ENCODE data around the gene WDR20. TPM values are rescaled to one million over a fixed set of nuclear protein-coding genes. Genes with fewer than 3 reads are reported as not detected.

The WDR20 gene
- total RNA-seq, 3 donors from 2014 or later: 19.5 to 42.0 (median 24.6) TPM

DNA sequence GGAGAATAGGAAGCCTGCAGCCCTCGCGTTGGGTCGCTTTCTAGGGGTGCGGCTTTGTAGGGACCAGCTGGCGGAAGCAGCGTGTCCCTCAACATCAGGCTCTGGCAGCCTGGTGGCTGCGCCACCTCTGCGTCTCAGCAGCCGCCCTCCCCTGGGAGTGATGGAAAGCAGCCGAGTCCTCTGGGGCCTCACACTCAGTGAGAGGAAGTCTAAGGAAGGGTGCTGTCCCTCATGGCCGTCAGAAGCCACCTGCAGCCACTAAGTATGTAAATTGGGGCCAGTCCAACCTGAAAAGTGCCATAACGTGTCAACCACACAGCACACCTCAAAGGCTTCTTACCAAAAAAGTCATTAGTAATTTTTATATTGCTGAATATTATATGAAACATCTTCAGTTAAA lies 80.3 kb downstream of the WDR20 start:
- Histone ChIP-seq H3K27me3 (no peaks in the 10 kb centered on the region), H3K4me1 (no peaks in the 10 kb centered on the region), H3K9me3 (no peaks in the 10 kb centered on the region), H3K4me3 (no peak overlapping the region), H3K36me3 (no peaks in the 10 kb centered on the region), H3K27ac (no peak overlapping the region)
- TF ChIP-seq POLR2AphosphoS5 (IDR thresholded peaks at IDR 0.05) (no peak), POLR2A (IDR thresholded peaks at IDR 0.05) (no peak)
- TF ChIP-seq, protein P1, sequence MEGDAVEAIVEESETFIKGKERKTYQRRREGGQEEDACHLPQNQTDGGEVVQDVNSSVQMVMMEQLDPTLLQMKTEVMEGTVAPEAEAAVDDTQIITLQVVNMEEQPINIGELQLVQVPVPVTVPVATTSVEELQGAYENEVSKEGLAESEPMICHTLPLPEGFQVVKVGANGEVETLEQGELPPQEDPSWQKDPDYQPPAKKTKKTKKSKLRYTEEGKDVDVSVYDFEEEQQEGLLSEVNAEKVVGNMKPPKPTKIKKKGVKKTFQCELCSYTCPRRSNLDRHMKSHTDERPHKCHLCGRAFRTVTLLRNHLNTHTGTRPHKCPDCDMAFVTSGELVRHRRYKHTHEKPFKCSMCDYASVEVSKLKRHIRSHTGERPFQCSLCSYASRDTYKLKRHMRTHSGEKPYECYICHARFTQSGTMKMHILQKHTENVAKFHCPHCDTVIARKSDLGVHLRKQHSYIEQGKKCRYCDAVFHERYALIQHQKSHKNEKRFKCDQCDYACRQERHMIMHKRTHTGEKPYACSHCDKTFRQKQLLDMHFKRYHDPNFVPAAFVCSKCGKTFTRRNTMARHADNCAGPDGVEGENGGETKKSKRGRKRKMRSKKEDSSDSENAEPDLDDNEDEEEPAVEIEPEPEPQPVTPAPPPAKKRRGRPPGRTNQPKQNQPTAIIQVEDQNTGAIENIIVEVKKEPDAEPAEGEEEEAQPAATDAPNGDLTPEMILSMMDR (IDR thresholded peaks at IDR 0.05): no peak
- DNase-seq (ENCODE audit: low spot score in 2 of 2): no peak
- intact Hi-C loops (cut with DNase I; ENCODE audit: low total_unique reads): no loop called here

- intact Hi-C loops (cut with DNase I; ENCODE audit: low total_unique reads): no loop called here
- no peaks in the 10 kb centered on the region for H3K36me3 ChIP-seq
- no peak overlapping the region for H3K4me3 ChIP-seq
- TF ChIP-seq, protein P1 (IDR thresholded peaks at IDR 0.05): no peak
- TF ChIP-seq POLR2AphosphoS5 (IDR thresholded peaks at IDR 0.05) (no peak), POLR2A (IDR thresholded peaks at IDR 0.05) (no peak)
- H3K9me3 ChIP-seq: no peaks in the 10 kb centered on the region
- H3K27me3 ChIP-seq: no peaks in the 10 kb centered on the region
- no peaks in the 10 kb centered on the region for H3K4me1 ChIP-seq
- DNase-seq (ENCODE audit: low spot score in 2 of 2): no peak
- peak overlapping the region in 1 of 2 donors; percentile 38 for H3K27ac ChIP-seq
Measured at GRCh38 chr14:102221026-102221425, 81.3 kb downstream of the WDR20 start.

GRCh38 chr14:102222009-102222575 lies 82.4 kb downstream of the WDR20 start:
- no peak overlapping the region for H3K27ac ChIP-seq
- no peak overlapping the region for H3K4me3 ChIP-seq
- TF ChIP-seq POLR2A (IDR thresholded peaks at IDR 0.05) (no peak), POLR2AphosphoS5 (IDR thresholded peaks at IDR 0.05) (no peak)
- TF ChIP-seq, protein P1 (IDR thresholded peaks at IDR 0.05): no peak
- intact Hi-C loops (cut with DNase I; ENCODE audit: low total_unique reads): no loop called here
- H3K4me1 ChIP-seq: no peaks in the 10 kb centered on the region
- DNase-seq (ENCODE audit: low spot score in 2 of 2): no peak
- H3K9me3 ChIP-seq: no peaks in the 10 kb centered on the region
- no peaks in the 10 kb centered on the region for H3K36me3 ChIP-seq
- H3K27me3 ChIP-seq: no peaks in the 10 kb centered on the region

DNA sequence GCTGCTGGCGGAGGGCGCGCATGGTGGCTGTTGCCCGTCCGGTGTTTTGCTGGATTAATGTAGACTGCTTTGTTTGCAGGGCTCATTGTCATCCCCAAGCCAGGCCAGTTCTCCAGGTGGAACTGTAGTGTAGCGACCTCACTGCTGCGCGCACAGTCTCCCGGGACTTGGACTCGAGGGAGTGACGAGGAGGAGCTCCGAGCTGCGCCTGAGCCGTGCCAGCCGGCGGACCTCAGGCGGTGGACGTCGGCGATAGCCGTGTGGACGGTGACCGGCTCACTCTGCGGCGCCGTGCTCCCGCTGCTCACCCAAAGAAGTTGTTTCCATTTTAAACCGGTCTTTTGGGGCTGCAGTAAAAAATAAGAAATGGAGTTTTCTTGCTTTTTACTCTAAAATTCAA lies 83.1 kb downstream of the WDR20 start:
- no peak for DNase-seq (ENCODE audit: low spot score in 2 of 2)
- intact Hi-C loops (cut with DNase I; ENCODE audit: low total_unique reads): no loop called here
- TF ChIP-seq POLR2A (IDR thresholded peaks at IDR 0.05) (no peak), POLR2AphosphoS5 (IDR thresholded peaks at IDR 0.05) (no peak)
- TF ChIP-seq, protein P1 (IDR thresholded peaks at IDR 0.05): no peak
- Histone ChIP-seq H3K27ac (no peak overlapping the region), H3K27me3 (no peaks in the 10 kb centered on the region), H3K4me3 (no peak overlapping the region), H3K9me3 (no peaks in the 10 kb centered on the region), H3K36me3 (no peaks in the 10 kb centered on the region), H3K4me1 (no peaks in the 10 kb centered on the region)

DNA sequence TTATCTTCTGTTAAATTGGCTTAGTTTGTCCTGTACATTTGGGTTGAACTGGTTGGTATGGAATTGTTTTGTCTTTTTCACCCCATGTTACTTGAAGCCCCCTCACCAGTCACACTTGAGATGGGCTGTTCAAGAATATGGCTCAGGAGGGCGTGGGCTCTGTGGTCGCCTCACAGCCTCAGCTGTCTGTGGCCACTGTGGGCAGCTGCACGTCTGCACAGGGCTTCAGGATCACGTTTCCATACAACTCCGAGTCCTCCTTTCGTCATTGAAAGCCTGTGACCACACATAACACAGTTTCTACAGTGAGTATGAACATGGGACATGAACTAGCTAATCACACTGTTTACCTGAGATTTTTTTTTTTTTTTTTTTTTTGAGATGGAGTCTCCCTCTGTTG lies 84.0 kb downstream of the WDR20 start:
- DNase-seq (ENCODE audit: low spot score in 2 of 2): no peak
- no peak overlapping the region for H3K27ac ChIP-seq
- TF ChIP-seq, protein P1 (IDR thresholded peaks at IDR 0.05): no peak
- TF ChIP-seq POLR2A (IDR thresholded peaks at IDR 0.05) (no peak), POLR2AphosphoS5 (IDR thresholded peaks at IDR 0.05) (no peak)
- H3K4me3 ChIP-seq: no peak overlapping the region
- no peaks in the 10 kb centered on the region for H3K9me3 ChIP-seq
- no peaks in the 10 kb centered on the region for H3K4me1 ChIP-seq
- H3K27me3 ChIP-seq: no peaks in the 10 kb centered on the region
- no peaks in the 10 kb centered on the region for H3K36me3 ChIP-seq
- intact Hi-C loops (cut with DNase I; ENCODE audit: low total_unique reads): no loop called here

Data from breast epithelium (tissue), 4 donors.